Sigmoid colon (tissue), 4 donors: ENCODE results near the gene MSH5.

Source experiments
- EP300 ChIP-seq, 4 donors: sonication (generic); formaldehyde crosslinking; IDR thresholded peaks; one replicate each; pipeline ENCODE4 v1.6.1; 2017; ENCODE audit warnings: antibody characterized with exemption in 4 of 4
- POLR2A ChIP-seq, 2 donors: fragments of 450-650 bp; IDR thresholded peaks; one replicate each; pipeline ENCODE4 v1.6.1; 2016; ENCODE audit warnings: antibody characterized with exemption in 2 of 2, mild to moderate bottlenecking in 2 of 2, moderate library complexity in 2 of 2
- POLR2AphosphoS5 ChIP-seq, 4 donors: sonication (generic); formaldehyde crosslinking; IDR thresholded peaks; one replicate each; pipeline ENCODE4 v1.6.1; 2017; ENCODE audit warnings: antibody characterized with exemption in 4 of 4
- TF ChIP-seq, protein P1 (sequence below), 4 experiments: fragments of 450-650 bp in 3 of 4; fragments of 200-600 bp in 1 of 4; IDR thresholded peaks; one replicate each; pipeline ENCODE4 v1.5.1; 2016 to 2019; ENCODE audit warnings: antibody characterized with exemption in 4 of 4, mild to moderate bottlenecking in 3 of 4, moderate library complexity in 2 of 4

DNA sequence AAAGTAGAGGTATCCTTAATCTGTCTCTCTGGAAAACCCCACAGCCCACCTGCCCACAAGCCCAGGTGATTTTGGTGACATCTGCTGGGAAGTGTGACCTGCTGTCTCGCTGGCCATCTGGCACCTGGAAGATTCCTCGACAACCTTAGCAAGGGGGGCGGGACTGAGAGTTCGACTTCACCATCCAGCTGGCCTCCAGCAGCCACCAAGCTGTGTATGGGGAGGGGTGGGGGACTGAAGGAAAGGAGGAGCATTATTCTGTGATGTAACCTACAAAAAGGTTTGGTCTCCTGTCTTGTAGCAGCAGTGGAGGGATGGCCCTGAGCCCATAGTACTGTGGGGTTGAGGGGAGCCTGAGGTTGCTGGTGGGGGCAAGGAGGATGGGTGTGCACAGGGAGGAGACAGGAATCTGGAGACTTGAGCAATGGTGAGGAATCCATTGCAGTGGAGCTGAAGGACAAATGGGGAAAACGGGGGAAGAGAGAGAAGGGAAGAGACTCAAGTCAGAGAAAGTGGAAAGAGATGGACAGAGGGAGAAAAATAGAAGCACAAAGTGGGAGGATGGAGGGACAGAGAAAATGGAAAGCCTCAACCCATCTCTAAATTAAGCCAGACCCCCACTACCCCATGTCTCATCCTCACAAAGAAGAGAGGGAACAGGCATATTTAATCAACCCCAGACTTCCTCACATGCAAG, 29.1 kb upstream of the MSH5 start:
- TF ChIP-seq POLR2A (IDR thresholded peaks at IDR 0.05) (no peak), EP300 (IDR thresholded peaks at IDR 0.05) (no peak), POLR2AphosphoS5 (IDR thresholded peaks at IDR 0.05) (no peak)
- TF ChIP-seq, protein P1, sequence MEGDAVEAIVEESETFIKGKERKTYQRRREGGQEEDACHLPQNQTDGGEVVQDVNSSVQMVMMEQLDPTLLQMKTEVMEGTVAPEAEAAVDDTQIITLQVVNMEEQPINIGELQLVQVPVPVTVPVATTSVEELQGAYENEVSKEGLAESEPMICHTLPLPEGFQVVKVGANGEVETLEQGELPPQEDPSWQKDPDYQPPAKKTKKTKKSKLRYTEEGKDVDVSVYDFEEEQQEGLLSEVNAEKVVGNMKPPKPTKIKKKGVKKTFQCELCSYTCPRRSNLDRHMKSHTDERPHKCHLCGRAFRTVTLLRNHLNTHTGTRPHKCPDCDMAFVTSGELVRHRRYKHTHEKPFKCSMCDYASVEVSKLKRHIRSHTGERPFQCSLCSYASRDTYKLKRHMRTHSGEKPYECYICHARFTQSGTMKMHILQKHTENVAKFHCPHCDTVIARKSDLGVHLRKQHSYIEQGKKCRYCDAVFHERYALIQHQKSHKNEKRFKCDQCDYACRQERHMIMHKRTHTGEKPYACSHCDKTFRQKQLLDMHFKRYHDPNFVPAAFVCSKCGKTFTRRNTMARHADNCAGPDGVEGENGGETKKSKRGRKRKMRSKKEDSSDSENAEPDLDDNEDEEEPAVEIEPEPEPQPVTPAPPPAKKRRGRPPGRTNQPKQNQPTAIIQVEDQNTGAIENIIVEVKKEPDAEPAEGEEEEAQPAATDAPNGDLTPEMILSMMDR (IDR thresholded peaks at IDR 0.05), result no peak
